HUES64 (cell line): ENCODE measurements around the gene SCGB1C2.

Source experiments
- H3K27ac ChIP-seq: 2 replicates; pipeline ENCODE4 v1.7.0; 2013; ENCODE audit warnings: low read depth, low read length, inconsistent platforms
- H3K27me3 ChIP-seq: 2 replicates; pipeline ENCODE4 v1.6.1; 2013; ENCODE audit warnings: mild to moderate bottlenecking, low read length; ENCODE audit not compliant: insufficient read depth
- H3K36me3 ChIP-seq: 2 replicates; pipeline ENCODE4 v1.6.1; 2013; ENCODE audit warnings: mild to moderate bottlenecking, low read length; ENCODE audit not compliant: insufficient read depth
- H3K4me1 ChIP-seq: 2 replicates; pipeline ENCODE4 v1.6.1; 2013; ENCODE audit warnings: mild to moderate bottlenecking, low read length, moderate library complexity; ENCODE audit not compliant: insufficient read depth
- H3K4me3 ChIP-seq: 2 replicates; pipeline ENCODE4 v1.5.1; 2013; ENCODE audit warnings: mild to moderate bottlenecking, low read length, moderate library complexity
- H3K9ac ChIP-seq: 2 replicates; pipeline ENCODE4 v1.6.1; 2013; ENCODE audit warnings: mild to moderate bottlenecking, low read depth, low read length
- H3K9me3 ChIP-seq: 2 replicates; pipeline ENCODE4 v1.6.1; 2013; ENCODE audit warnings: low read depth, low read length; ENCODE audit not compliant: insufficient read depth
- WGBS: fragments of 150-250, 120-280 bp; methylation state at CpG from one replicate; pipeline ENCODE4 v1.1.7; 2013; ENCODE audit warnings: missing lambda C conversion rate; 5-methylcytosine and 5-hydroxymethylcytosine counted together

SCGB1C2 gene

DNA sequence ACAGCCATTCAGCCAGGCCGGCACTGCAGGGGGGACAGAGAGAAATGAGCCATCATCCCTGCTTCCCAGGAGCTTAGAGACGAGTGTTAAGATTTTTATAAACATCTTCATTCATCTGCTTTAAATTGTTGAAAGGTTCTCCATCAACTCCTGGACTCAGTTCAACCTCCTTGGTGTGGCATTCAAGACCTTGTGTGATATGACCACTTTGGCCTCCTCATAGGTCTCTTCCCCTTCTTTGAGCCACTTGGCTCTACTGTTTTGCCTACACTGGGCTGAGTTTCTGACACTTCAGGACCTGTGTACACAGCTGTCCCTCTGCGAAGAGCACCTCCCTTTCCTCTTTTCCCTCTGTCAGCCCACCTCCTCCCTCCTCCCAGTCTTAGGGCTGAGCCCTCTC is 39.8 kb downstream of the SCGB1C2 start:
- Histone ChIP-seq H3K4me3 (no peak overlapping the region), H3K9me3 (no peaks in the 10 kb centered on the region), H3K36me3 (no peaks in the 10 kb centered on the region), H3K9ac (no peak overlapping the region), H3K27me3 (peaks cover 51% of the 10 kb centered on the region), H3K4me1 (peaks cover 5% of the 10 kb centered on the region), H3K27ac (no peak overlapping the region)
- WGBS = 87% methylated on average over 3 of the region's 3 CpGs

DNA sequence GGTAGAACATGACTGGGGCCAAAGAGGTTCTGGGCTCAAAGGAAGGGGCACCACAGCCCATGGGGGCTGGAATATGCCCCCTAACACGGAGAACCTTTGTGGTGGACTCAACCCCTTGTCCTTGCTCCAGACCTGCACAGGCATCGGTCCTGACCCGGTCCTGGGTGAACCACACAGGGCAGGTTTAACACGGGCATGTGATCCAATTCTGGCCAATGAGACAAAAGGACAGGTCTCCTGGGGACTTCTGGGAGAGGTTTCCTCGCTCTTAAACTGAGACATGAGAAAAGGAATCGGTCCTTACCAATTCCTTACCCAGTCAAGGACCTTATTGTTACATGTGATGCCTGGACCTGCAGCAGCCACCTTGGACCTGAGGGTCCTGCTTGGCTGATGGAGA is 40.4 kb downstream of the SCGB1C2 start:
- peaks cover 8% of the 10 kb centered on the region for H3K4me1 ChIP-seq
- H3K9me3 ChIP-seq = no peaks in the 10 kb centered on the region
- no peaks in the 10 kb centered on the region for H3K36me3 ChIP-seq
- WGBS = 89% methylated on average over 6 of the region's 6 CpGs
- no peak overlapping the region for H3K9ac ChIP-seq
- H3K27ac ChIP-seq = no peak overlapping the region
- no peak overlapping the region for H3K4me3 ChIP-seq
- peaks cover 57% of the 10 kb centered on the region for H3K27me3 ChIP-seq

DNA sequence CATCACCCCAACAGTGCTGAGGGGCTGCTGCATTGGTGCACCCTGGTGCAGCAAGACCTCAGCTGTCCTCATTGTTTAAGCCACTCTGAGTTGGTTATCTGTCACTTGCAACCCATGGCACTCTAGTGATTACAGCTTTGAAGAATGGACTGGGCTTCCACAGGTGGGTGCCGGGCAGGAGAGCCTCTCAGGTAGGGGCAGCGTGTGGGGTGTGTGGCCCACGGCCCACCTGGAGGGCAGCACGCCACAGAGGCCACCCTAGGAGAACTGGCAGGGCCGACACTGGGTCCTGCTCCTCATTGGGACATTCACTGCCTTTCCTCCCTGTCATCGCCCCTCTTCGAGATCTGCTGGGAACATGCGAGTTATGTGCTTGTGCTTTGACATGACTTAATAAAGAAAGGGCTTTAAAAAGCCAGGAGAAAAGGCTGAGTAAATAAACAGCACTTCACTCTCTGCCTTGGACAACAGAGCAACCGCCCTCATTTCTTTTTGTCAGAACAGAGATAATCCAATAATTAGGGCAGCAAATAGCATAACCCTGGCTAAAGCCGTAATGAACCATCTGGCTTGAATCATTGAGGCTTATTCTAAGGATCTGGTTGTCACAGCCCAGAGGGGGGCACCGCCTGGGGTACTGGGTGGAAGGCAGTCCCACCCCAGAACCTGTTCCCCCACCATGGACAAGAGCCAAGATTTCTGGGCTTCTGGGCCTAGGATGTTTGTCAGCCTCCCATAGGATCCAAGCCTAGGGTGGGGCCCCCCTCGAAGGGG is 41.1 kb downstream of the SCGB1C2 start:
- no peak overlapping the region for H3K9ac ChIP-seq
- 92% methylated on average over 12 of the region's 12 CpGs for WGBS

DNA sequence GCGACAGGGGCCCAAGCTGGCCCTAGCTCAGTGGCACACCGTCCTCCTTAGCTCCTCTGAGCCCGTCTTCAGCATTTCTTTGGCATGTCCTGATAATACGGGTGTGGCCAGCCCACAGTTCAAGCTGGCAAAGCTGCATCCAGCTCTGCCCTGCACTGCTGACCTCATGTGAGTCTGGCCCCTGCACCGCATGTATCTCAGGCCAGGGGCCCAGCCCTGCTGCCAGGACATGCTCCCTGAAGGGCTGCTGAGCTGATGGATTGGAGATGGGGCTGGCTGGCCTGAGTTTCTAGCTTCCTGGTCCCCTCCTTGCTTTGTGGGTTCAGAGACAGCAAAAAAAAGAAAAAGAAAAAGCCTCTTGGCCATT is 41.7 kb downstream of the SCGB1C2 start:
- peaks cover 70% of the 10 kb centered on the region for H3K27me3 ChIP-seq
- H3K27ac ChIP-seq = no peak overlapping the region
- no peaks in the 10 kb centered on the region for H3K9me3 ChIP-seq
- H3K4me1 ChIP-seq = peaks cover 8% of the 10 kb centered on the region
- WGBS = 90% methylated on average over 5 of the region's 5 CpGs
- H3K36me3 ChIP-seq = no peaks in the 10 kb centered on the region
- no peak overlapping the region for H3K4me3 ChIP-seq
- no peak overlapping the region for H3K9ac ChIP-seq

More for the DNA sequence above, 41.1 kb downstream of the SCGB1C2 start:
- no peak overlapping the region for H3K4me3 ChIP-seq
- no peak overlapping the region for H3K27ac ChIP-seq
- H3K9me3 ChIP-seq = no peaks in the 10 kb centered on the region
- H3K36me3 ChIP-seq = no peaks in the 10 kb centered on the region
- peaks cover 64% of the 10 kb centered on the region for H3K27me3 ChIP-seq
- H3K4me1 ChIP-seq = peaks cover 8% of the 10 kb centered on the region

GRCh38 chr17:179781-180380 is 42.5 kb downstream of the SCGB1C2 start:
- 16% methylated on average over 32 of the region's 32 CpGs for WGBS
- Histone ChIP-seq H3K27ac (no peak overlapping the region), H3K4me3 (peak overlapping the region; percentile 52), H3K9ac (no peak overlapping the region), H3K9me3 (no peaks in the 10 kb centered on the region), H3K36me3 (no peaks in the 10 kb centered on the region), H3K27me3 (peaks cover 78% of the 10 kb centered on the region), H3K4me1 (peaks cover 8% of the 10 kb centered on the region)

GRCh38 chr17:180381-181244 is 43.2 kb downstream of the SCGB1C2 start:
- 1% methylated on average over 112 of the region's 112 CpGs for WGBS
- Histone ChIP-seq H3K27ac (no peak overlapping the region), H3K27me3 (peaks cover 85% of the 10 kb centered on the region), H3K4me1 (peaks cover 8% of the 10 kb centered on the region), H3K9ac (peak overlapping the region; percentile 12; the same call in 1 of the 2 replicates), H3K36me3 (no peaks in the 10 kb centered on the region), H3K9me3 (no peaks in the 10 kb centered on the region), H3K4me3 (peak overlapping the region; percentile 52)

DNA sequence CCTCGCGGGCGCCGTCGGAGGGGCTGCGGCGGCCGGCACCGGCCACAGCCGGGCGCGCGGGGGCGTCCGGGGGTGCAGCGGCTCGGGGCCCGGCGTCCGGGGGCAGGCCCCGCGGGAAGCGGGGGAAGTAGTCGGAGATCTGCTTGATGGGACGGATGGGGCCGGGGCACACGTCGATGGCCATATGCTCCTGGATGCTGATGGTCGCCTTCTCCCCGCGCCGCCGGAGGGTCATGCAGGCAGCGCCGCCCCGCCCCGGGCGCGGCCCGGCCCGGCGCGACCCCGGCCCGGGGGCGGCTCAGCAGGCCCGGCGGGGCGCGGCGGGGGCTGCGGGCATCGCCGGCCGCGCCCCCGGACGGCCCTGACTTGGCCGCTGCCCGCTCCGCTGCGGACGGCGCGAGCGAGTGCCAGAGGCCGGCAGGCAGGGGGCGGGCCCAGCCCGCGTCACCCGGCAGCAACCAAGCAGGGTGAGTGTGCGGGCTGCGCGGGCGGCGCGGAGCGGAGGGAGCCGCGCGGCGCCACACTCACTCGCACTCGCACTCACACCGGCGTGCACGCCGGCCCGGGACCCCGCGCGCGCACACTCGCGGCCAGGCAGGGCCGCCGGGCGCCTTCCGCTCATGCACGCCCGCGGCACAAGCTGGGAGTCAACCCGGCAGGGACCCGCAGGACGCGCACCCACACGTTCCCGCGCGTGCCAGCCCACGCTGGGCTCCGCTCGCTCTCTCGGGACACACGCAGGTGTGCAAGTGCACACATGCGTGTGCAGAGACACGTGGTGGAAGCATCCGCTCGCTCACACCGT is 44.1 kb downstream of the SCGB1C2 start, which contains the start of gene DOC2B:
TSS of gene DOC2B (minus strand) at position 406 of the 805 bp plus-strand sequence. CDS start at position 235, 171 bp downstream.
- Histone ChIP-seq H3K27ac (no peak within 1 kb of the TSS), H3K9me3 (no peaks in the 10 kb centered on the region), H3K36me3 (no peaks in the 10 kb centered on the region), H3K9ac (peak within 1 kb of the TSS; percentile 36; the same call in 1 of the 2 replicates), H3K4me1 (peaks cover 8% of the 10 kb centered on the region), H3K4me3 (peak within 1 kb of the TSS; percentile 52), H3K27me3 (peaks cover 86% of the 10 kb centered on the region)
- WGBS = 9% methylated on average over 120 of the region's 120 CpGs

- 62% methylated on average over 18 of the region's 18 CpGs for WGBS
These were observed 44.8 kb downstream of the SCGB1C2 start for GRCh38 chr17:182050-182751.

DNA sequence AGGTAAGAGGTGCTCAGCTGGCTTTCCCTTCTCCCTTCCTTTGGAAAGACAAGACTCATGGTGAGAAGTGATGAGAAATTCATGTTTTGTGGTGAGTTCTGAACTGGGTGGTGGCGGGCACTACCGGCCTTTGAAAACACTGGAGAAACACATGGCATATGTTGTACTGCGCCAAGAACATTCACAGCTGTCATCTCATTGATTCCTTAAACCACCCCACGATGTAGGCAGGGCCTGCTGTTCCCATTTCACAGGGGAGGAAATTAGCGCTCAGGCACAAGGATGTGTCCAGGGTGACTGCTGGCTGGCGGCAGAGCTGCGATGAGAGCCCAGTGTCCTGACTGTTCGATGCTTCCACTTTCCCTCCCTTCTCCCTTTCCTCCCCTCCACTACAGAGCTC is 45.7 kb downstream of the SCGB1C2 start:
- no peaks in the 10 kb centered on the region for H3K36me3 ChIP-seq
- no peaks in the 10 kb centered on the region for H3K9me3 ChIP-seq
- H3K27me3 ChIP-seq = peaks cover 76% of the 10 kb centered on the region
- H3K4me1 ChIP-seq = peaks cover 8% of the 10 kb centered on the region
- no peak overlapping the region for H3K9ac ChIP-seq
- H3K4me3 ChIP-seq = no peak overlapping the region
- H3K27ac ChIP-seq = no peak overlapping the region
- 83% methylated on average over 8 of the region's 8 CpGs for WGBS

More at GRCh38 chr17:182050-182751, 44.8 kb downstream of the SCGB1C2 start:
- H3K27me3 ChIP-seq = peaks cover 84% of the 10 kb centered on the region
- H3K9me3 ChIP-seq = no peaks in the 10 kb centered on the region
- H3K36me3 ChIP-seq = no peaks in the 10 kb centered on the region
- H3K27ac ChIP-seq = no peak overlapping the region
- peak overlapping the region; percentile 49 for H3K4me3 ChIP-seq
- H3K9ac ChIP-seq = 0 out of 2 replicates have a peak overlapping the region, but pooled peaks have one; percentile 36
- peaks cover 8% of the 10 kb centered on the region for H3K4me1 ChIP-seq
